ENCODE results near the gene SETDB1.

The SETDB1 gene

DNA sequence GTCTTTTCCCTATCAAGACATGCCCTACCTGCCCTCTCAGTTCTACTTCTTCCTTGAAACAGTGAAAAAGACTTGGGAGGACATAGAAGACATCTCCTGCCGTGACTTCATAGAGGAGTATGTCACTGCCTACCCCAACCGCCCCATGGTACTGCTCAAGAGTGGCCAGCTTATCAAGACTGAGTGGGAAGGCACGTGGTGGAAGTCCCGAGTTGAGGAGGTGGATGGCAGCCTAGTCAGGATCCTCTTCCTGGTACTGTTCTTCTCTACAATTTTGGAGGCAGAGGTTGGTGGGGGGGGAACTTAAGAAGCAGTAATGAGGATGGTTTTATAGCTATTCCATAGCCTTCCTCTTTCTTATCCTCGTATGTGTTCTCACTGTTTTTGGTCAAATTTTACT lies 18.7 kb downstream of the SETDB1 start:
- DNase-seq, result no peak

GRCh38 chr1:150954708-150955107 lies 28.5 kb downstream of the SETDB1 start:
- no peak for DNase-seq

GRCh38 chr1:150955280-150955679 lies 29.1 kb downstream of the SETDB1 start:
- no peak for DNase-seq

DNA sequence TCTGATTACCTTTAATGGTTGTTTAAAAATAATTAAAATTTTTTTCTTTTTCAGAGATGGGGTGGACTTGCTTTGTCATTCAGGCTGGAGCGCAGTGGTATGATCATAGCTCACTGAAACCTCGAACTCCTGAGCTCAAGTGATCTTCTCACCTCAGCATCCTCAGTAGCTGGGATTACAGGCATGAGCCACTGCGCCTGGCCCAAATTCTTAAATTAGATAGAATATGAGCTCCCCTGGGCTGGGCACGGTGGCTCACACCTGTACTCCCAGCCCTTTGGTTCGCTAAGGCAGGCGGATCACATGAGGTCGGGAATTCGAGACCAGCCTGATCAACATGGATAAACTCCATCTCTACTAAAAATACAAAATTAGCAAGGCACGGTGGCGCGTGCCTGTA lies 31.5 kb downstream of the SETDB1 start:
- DNase-seq, result no peak

DNA sequence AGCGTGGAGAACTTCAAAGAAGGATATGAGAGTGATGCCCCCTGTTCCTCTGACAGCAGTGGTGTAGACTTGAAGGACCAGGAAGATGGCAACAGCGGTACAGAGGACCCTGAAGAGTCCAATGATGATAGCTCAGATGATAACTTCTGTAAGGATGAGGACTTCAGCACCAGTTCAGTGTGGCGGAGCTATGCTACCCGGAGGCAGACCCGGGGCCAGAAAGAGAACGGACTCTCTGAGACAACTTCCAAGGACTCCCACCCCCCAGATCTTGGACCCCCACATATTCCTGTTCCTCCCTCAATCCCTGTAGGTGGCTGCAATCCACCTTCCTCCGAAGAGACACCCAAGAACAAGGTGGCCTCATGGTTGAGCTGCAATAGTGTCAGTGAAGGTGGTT lies 34.5 kb downstream of the SETDB1 start:
- DNase-seq, result no peak

DNA sequence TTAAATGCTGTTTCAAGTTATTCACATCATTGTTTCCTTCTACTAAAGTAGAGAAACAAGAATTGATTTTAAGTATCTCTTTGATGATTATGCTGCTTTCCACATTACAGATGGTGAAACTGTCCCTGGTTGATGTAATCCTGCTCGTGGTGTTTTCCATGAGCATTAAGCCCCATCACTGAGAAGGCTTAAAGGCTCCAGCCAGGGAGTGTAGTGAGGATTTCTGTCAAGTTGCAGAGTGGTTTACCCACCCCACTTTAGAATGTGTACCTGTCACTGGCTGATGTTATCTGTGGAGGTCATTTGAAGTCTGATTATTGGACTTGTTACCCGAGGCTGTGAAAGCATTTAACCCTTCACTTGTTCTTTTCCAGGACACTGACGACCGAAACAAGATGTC lies 35.6 kb downstream of the SETDB1 start:
- DNase-seq, result no peak

- no peak for DNase-seq
These were observed 37.4 kb downstream of the SETDB1 start for GRCh38 chr1:150963321-150964163.

DNA sequence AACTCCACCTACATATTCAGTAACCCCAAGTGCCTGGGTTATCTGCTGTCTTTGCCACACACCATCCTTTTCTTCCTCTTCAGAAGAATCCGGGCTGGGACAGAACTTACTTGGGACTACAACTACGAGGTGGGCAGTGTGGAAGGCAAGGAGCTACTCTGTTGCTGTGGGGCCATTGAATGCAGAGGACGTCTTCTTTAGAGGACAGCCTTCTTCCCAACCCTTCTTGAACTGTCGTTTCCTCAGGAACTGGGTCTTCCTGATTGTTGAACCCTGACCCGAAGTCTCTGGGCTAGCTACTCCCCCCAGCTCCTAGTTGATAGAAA lies 38.0 kb downstream of the SETDB1 start:
- no peak for DNase-seq

GRCh38 chr1:150965605-150966004 lies 39.4 kb downstream of the SETDB1 start:
- no peak for DNase-seq

GRCh38 chr1:150966011-150966410 lies 39.8 kb downstream of the SETDB1 start:
- no peak for DNase-seq

DNA sequence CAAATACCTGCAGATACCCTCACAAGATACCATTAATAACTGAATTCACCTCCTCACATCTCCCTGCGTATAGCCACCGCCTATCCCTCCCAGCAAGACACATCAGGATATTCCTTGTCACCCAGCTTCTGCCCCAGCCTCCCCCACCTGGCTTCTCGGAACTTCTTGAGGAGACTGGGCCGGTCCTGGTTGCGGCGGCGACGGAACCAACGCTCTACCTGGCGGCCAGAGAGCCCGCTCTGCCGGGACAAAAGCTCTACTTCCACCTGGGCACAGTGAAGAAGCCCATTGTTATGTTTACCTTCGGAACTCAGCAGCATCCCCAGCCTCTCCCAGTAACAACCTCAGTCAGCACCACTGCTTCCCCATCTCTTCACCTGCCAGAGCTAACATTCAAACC lies 41.8 kb downstream of the SETDB1 start:
- DNase-seq, result no peak

- no peak for DNase-seq
These were observed 42.3 kb downstream of the SETDB1 start for GRCh38 chr1:150968491-150968890.

DNA sequence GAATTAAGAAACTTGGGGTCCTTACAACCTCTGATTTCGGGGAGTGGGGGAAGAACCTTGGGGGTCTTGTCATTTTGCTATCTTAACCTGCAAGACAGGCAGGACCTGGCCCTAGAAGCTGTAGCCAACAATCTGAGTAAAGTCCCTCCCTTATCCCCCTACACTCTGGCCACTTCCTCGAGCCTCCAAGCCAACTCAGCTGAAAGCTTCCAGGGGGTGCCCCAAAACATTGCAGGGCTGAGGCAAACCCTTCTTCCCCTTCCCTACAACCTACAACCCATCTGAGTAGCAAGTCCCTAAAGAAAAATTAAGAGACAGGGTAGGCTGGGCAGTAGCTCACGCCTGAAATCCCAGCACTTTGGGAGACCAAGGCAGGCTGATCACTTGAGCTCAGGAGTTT lies 43.5 kb downstream of the SETDB1 start:
- no peak for DNase-seq

DNA sequence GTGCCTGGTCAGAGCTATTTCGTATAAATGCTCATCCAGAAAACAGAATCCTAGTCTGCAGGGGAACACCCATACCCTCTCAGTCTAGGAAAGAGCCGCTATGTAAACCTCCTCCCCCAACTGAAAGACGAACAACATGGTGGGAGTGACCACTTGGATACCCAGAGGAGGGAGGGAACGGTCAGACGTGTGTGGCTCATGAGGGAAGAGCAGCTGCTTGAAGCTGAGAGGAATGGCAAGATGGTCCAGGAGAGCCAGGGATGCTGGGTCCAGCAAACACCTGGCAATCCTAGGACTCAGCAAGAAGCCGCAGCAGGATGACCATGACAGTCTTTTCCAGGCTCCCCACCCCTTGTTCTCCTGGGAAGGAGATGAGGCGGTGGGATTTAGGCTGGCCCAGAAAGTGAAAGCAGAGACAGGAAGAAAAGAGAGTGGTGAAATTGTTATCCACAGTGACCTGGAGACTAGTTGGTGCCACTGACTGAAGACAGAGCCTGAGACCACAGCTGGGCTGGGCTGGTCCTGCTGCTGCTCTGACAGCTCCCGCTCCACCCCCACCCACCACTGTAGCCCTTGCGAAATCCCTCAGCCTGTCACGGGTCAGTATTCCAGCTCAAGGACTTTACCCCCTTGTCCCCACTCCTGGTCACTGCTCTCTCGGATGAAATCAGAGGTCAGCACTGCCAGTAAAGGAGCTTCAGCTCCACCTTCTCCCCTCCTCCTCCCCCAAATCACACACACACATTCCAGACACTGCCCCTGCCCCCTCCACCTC lies 44.8 kb downstream of the SETDB1 start:
- DNase-seq, result no peak

DNA sequence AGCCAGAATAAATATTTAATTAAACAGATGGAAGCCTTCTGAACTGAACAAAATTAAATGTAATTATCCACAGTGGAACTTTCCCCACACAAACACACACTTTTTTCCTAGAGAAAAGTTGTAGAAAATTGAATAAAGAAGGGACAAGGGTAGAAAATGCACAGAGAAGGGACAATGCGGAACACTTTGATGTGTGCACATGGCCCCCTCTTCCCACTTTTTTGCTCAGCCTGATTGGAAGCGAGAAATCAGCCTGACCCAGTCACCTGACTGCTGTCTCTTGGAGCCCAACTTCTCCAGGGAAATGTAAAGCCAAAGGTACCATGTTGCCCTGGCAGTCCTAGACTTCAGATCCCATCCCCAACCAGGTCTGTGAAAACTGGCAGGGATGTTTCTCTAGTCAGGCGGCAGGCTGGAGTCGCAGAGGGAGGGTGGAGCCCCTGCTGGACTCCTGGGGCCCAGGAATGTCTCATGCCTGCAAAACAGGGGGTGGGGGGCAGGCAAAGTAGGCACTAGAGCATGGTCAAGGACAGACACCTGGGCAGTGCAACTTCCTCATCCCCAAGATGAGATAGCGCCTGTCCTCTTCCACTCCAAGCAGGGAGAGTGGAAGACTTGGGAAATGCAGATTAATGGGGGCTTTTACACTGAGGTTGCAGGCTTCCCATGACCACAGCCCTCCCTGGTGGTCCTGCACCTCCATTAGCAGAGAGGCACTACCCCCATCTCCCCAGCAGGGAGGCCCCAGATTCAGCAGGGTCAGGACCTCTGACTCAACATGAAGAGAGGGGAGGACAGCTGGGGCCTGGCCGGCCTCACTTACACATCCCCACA lies 45.6 kb downstream of the SETDB1 start:
- DNase-seq, result no peak

DNA sequence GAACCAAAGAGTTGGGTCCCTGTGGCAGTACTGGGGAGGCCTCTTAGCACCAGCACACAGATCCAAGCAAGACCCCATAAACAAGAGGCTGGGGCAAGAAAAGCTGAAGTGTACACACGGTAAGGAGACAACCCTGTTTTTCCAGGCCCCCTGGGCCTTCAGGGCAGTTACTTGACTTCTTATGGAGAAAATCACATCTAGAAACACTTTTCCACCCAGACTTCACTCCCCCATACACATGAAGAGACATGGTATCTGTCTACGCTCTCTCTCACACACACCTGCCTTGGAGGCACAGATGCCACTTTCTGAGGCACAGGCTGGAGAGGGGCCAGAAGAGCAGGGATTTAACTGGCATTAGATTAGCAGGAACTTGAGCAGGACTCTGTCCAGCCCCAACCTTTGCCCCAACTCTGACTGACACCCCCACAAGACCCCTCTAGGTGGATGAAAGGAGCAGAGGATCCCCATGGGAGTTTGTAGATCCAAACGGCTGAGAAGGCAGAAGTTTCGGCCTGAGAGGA lies 46.3 kb downstream of the SETDB1 start:
- DNase-seq, result no peak

DNA sequence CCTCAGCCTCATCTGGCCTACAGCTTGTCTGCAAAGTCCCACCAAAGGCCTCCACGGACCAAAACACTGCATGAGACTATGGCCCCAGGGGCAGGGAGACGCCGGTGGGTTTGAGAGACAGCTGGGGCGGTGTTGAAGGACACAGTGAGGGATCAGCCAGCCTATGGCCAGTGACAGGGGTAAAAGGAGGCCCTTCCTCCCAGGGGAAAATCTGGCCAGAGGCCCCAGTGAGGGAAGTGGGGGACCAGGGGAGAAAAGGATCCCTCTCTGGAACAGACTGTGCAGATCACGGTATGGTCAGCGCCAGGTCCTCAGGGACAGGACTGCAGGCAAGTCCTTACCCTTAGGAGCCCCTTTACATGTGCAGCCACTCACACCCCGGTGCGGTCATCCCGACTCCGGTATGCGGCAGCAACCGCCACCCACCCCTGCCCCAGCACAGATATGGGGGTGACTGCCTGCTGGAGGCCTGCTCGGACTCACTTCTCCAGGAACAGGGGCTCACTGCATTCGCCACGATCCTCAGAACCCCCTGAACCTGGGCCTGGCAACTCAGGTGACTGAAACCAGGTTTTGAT lies 47.2 kb downstream of the SETDB1 start:
- DNase-seq, result no peak

DNA sequence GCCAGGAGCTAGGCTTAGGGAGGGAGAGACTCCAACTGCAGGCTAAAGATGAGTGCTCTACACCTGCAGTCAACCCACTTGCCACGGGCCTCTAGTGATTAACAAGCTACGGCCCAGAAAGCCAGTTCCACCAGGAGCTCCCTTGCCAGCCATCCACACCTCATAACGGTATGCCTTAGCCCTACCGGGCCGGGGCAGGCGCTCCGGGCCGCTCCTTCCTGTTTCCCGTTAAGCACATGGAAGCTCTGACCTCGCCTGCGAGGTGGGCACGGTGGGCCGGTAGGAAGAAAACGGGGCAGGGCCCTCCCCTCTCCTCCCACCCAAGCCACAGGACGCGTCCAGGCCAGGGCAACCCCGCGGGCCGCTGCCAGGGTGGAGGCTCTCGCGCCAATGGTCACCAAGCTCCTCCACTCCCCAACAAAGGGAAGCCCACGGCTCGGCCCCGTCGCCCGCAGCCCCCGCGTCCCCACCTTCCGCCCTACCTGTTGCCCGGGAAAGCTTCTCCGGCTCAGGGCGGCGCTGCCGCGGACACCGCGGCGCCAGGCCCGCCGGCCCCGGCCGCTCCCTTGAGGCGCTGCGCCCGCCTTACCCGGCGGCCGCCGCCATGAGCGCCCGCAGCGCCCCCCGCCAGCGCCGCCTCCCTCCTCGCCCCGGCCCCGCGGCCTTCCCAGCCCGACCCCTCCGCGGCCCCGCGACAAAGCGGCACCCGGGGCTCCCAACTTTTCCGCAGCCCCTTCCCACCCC lies 47.8 kb downstream of the SETDB1 start:
- DNase-seq, result no peak

DNA sequence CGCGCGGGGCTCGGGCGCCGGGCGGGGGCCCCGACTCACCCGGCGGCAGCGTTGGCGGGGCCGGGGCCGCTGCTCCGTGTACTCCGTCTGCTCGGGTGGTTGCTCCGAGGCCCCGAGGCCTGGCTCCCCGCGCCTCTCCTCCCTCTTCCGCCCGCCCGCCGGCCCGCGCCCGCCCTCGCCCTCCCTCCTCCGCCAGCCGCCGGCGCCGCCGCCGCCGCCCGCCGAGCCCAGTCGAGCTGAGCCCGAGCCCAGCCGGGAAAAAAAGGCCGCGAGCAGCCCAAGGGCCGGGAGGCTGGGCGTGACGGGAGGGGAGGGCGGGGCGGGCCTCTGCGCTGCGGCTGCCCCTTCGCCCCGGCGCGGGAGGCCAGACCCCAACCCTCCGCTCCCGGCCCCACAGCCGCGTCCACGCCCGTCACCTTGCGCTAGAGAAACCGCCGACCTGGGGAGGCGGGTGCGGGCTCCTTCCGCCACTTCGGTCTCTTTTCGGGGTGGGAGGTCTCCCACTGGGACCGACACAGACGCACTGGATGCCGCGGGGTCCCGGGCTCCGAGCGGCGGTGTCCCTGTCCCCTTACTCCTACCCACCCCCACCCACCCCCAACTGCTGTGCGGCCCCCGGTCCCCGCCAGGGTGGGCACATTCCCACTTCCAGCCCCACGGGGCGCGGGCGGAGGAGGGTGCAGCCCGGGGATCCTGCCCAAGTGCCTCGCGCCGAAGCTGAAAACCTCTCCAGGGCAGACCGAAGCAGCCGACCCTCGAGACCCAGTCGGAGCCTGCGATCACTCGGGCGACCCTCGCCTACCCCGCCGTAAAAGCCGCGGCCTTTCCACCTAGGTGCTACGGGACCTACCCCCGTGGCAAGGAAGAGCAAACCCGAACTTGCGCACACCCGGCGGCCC lies 48.7 kb downstream of the SETDB1 start, which contains the start of gene CERS2:
Gene CERS2 (minus strand): TSS at position 256 of the 899 bp plus-strand sequence. CDS start 5,745 bp downstream, outside the sequence.
- no peak for DNase-seq

GRCh38 chr1:150976401-150976821 lies 50.2 kb downstream of the SETDB1 start:
- DNase-seq, result no peak
